Gastroesophageal sphincter (tissue), 4 donors: ENCODE results near the gene ZNF580. TPM values are rescaled to one million over a fixed set of nuclear protein-coding genes. Genes with fewer than 3 reads are reported as not detected.

ENCODE experiments used
- ATAC-seq: fragments of 150-250 bp; one replicate; pipeline ENCODE4 v1.9.1; 2016; ENCODE audit warnings: mild to moderate bottlenecking, moderate library complexity
- H3K27ac ChIP-seq, 4 donors: fragments of 200-600 bp; sonication (generic) in 3 of 4; 1 replicate in 3 of 4; 2 replicates in 1 of 4; pipeline ENCODE4 v1.5.1; 2016 to 2019
- H3K27me3 ChIP-seq: fragments of 200-600 bp; sonication (generic); one replicate; pipeline ENCODE4 v1.5.1; 2019
- H3K36me3 ChIP-seq, 2 donors: fragments of 200-600 bp; sonication (generic); one replicate each; pipeline ENCODE4 v1.5.1; 2019; ENCODE audit warnings: control low read depth in 1 of 2
- H3K4me1 ChIP-seq, 3 donors: fragments of 200-600 bp; sonication (generic); 1 replicate in 2 of 3; 2 replicates in 1 of 3; pipeline ENCODE4 v1.5.1; 2016 to 2019; ENCODE audit warnings: control low read depth in 2 of 3
- H3K4me3 ChIP-seq, 2 donors: fragments of 200-600 bp; sonication (generic); one replicate each; pipeline ENCODE4 v1.5.1; 2019; ENCODE audit warnings: mild to moderate bottlenecking in 1 of 2, moderate library complexity in 1 of 2
- H3K9me3 ChIP-seq, 3 donors: fragments of 200-600 bp; sonication (generic); one replicate each; pipeline ENCODE4 v1.5.1; 2017 to 2019; ENCODE audit warnings: control low read depth in 2 of 3
- CTCF ChIP-seq, 4 experiments: fragments of 200-600 bp in 2 of 4; fragments of 450-650 bp in 2 of 4; sonication (generic) in 1 of 4; IDR thresholded peaks; one replicate each; pipeline ENCODE4 v1.5.1; 2017 to 2019; ENCODE audit warnings: antibody characterized with exemption in 4 of 4, mild to moderate bottlenecking in 2 of 4, moderate library complexity in 2 of 4
- EP300 ChIP-seq: sonication (generic); formaldehyde crosslinking; IDR thresholded peaks from one replicate; pipeline ENCODE4 v1.6.1; 2017; ENCODE audit warnings: antibody characterized with exemption, mild to moderate bottlenecking
- POLR2A ChIP-seq, 2 donors: fragments of 450-650 bp; IDR thresholded peaks; one replicate each; pipeline ENCODE4 v1.6.1; 2017; ENCODE audit warnings: antibody characterized with exemption in 2 of 2, mild to moderate bottlenecking in 2 of 2, moderate library complexity in 1 of 2
- POLR2AphosphoS5 ChIP-seq: sonication (generic); formaldehyde crosslinking; IDR thresholded peaks from one replicate; pipeline ENCODE4 v1.6.1; 2017; ENCODE audit warnings: antibody characterized with exemption
- WGBS, 2 donors: methylation state at CpG; one replicate each; pipeline ENCODE4 v1.1.5; 2018; ENCODE audit warnings: low coverage in 1 of 2; 5-methylcytosine and 5-hydroxymethylcytosine counted together
- total RNA-seq, 4 donors: library from RNA; depleted of rRNA; stranded (reverse); fragments of >200 nt; gene quantifications; one replicate each; pipeline ENCODE4 v1.1.0, GENCODE V29; 2016

ZNF580 gene
- total RNA-seq, 4 donors from 2014 or later: 28.9 to 44.1 (median 35.2) TPM

DNA sequence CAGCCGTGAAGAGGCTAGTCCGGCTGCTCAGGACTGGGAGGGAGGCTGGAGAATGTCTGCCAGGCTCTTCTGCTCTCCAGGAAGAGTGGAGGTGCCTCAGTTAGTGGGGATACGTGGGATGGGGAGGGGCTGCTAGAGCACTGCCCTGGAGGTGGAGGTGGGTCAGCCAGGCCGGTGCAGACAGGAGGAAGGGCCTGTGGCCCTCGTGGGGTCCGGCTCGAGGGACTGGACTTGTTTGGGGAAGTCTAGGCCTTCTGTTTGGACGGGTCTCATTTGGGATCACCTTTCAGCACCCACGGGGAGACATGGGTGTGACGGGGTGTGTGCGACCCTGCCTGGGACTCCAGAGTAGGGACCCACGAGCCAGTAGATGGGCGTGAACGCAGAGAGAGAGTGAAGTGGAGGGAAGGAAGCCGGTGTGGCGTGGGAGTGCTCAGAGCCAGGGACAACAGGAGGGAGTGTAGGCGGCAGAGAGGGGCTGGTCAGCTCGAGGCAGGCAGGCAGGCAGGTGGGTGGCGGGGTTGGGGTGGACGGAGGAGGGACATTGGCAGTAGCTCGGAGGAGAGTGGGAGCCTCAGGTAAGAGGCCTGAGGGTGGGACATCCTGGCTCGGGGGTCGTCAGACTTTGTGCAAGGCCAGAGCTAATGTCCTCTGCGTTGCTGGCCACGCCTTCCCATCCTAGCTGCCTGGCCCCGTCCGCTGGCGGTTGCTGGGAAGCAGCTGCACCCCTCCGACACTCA, 45.7 kb downstream of the ZNF580 start:
- Histone ChIP-seq H3K9me3 (no peaks in the 10 kb centered on the region), H3K27ac (no peak overlapping the region), H3K4me3 (no peak overlapping the region), H3K4me1 (peaks cover 0 to 35% (median 0%) of the 10 kb centered on the region in 3 donors), H3K27me3 (no peaks in the 10 kb centered on the region), H3K36me3 (peaks cover 0 to 100% of the 10 kb centered on the region in 2 donors)
- 72 to 83% methylated on average over 9 to 14 of the region's 29 CpGs for WGBS, 2 donors
- no peak for TF ChIP-seq CTCF (IDR thresholded peaks at IDR 0.05)
- no peak for TF ChIP-seq EP300
- TF ChIP-seq POLR2AphosphoS5: no peak
- no peak for TF ChIP-seq POLR2A (IDR thresholded peaks at IDR 0.05)
- ATAC-seq: no peak

DNA sequence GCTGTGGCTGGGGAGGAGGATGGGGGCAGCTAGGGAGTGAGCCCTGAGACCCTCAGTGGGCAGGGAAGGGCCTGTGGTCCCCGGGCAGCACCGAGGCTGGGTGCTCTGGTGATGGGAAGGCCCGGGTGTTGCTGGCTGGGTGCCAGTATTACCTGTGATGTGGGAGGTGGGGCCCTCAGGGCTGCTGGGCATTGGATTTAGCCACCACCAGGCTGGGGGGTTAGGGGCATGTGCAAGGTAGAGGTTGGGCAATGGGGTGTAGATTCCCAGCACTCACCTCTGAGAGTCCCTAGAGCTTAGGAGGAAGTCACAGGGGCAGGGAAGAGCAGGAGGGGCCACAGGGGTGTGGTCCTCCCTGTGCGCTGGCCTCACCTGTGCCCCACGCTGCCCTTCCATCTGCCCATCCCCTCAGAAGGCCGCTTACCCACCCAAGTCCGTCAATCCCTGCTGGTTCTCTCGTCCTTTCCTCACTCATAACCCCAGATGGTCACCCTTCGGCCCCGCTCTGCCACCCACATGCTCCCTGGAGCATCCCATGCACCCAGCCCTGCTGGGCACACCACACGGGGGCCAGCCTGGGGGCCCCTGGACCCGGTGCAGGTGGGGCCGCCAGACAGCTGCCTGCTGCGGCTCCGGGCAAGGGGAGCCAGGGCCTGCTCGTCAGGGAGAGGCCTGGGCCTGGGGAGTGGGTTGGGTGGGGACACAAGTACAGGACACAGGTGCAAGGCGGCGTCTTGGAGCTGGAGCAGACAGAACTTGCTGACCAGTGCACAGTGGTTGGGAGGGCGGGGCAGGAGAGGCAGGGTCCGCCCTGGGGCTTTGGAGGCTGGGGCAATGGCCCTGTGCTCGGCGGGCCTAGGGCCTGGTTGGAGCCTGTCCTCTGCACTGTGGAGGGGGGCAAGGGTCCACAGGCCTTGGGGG, 46.7 kb downstream of the ZNF580 start:
- 93% methylated on average over 4 of the region's 22 CpGs; no CpG with 5 or more reads in 1 of the 2 donors for WGBS, 2 donors
- no peak overlapping the region for H3K4me3 ChIP-seq
- peaks cover 0 to 31% (median 0%) of the 10 kb centered on the region in 3 donors for H3K4me1 ChIP-seq
- ATAC-seq: no peak
- H3K9me3 ChIP-seq: no peaks in the 10 kb centered on the region
- TF ChIP-seq POLR2AphosphoS5: no peak
- no peak for TF ChIP-seq EP300
- no peak for TF ChIP-seq POLR2A (IDR thresholded peaks at IDR 0.05)
- no peak for TF ChIP-seq CTCF (IDR thresholded peaks at IDR 0.05)
- H3K27ac ChIP-seq: no peak overlapping the region
- H3K36me3 ChIP-seq: peaks cover 0 to 100% of the 10 kb centered on the region in 2 donors
- no peaks in the 10 kb centered on the region for H3K27me3 ChIP-seq

DNA sequence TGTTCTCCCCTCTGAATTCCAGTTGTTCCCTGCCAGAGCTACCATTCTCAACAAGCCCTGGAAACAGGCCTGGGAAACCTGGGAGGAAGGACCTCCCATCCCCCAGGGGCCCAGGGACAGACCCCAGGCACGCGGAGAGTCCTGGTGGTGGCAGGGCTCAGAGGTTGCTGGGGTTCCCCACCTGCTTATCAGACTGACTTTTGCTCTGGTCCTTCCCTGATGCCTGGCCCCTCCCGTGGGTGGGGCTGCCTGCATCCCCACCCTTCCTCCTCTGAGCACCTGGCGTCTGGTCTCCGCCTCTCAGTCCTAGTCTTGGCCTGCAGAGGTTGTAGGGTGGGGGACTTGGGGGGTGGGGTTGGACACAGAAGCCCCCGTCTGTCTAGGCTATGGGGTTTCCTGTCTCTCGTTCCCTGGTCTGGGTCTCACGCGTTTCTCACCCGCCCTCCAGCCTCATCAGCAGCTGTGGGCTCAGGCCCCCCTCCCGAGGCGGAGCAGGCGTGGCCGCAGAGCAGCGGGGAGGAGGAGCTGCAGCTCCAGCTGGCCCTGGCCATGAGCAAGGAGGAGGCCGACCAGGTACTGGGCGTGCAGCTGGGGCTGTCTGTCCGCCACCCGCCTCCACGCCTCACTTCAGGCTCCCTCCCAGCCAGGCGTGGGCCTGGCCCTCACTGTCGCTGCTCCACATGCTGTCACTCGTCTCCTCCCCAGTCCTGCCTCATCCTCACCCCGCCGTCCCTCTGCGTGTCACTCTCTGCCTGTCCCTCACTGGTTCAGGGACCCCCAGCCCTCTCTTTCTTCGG, 47.8 kb downstream of the ZNF580 start:
- ATAC-seq: peak; percentile 17
- Histone ChIP-seq H3K27me3 (no peaks in the 10 kb centered on the region), H3K4me1 (peaks cover 0 to 31% (median 0%) of the 10 kb centered on the region in 3 donors), H3K9me3 (no peaks in the 10 kb centered on the region), H3K36me3 (peaks cover 0 to 100% of the 10 kb centered on the region in 2 donors), H3K27ac (no peak overlapping the region), H3K4me3 (no peak overlapping the region)
- TF ChIP-seq POLR2AphosphoS5 (no peak), POLR2A (IDR thresholded peaks at IDR 0.05) (no peak), EP300 (no peak), CTCF (IDR thresholded peaks at IDR 0.05) (no peak)
- WGBS, 2 donors: 65 to 87% methylated on average over 3 to 8 of the region's 27 CpGs

GRCh38 chr19:55689411-55690108, 48.8 kb downstream of the ZNF580 start:
- ATAC-seq: no peak
- TF ChIP-seq POLR2A (IDR thresholded peaks at IDR 0.05) (no peak), EP300 (no peak)
- Histone ChIP-seq H3K4me1 (peaks cover 0 to 31% (median 0%) of the 10 kb centered on the region in 3 donors), H3K27ac (no peak overlapping the region), H3K36me3 (peaks cover 0 to 100% of the 10 kb centered on the region in 2 donors), H3K9me3 (no peaks in the 10 kb centered on the region), H3K4me3 (no peak overlapping the region), H3K27me3 (no peaks in the 10 kb centered on the region)
- WGBS, 2 donors: 85 to 89% methylated on average over 5 to 26 of the region's 35 CpGs
